GM21576 (cell line): ENCODE data around the gene ARHGEF11.
"Not testable (repeated sequence)": the region's sequence is repeated elsewhere in the genome, so short reads cannot be mapped to it uniquely, and the experiment has no call there.

ENCODE experiments used
- ATAC-seq: cut with Tn5 transposase; IDR thresholded peaks from one replicate; pipeline ENCODE4 v1.9.1; 2021; ENCODE audit warnings: mild to moderate bottlenecking, moderate library complexity; ENCODE audit not compliant: unreplicated experiment

The ARHGEF11 gene

GRCh38 chr1:157045250-157046218 lies at the start of gene ARHGEF11:
TSS of gene ARHGEF11 (minus strand) at chr1:157045742. CDS start at chr1:157044330, 1,412 bp downstream.
- no peak for ATAC-seq

- no peak for ATAC-seq
Observed at GRCh38 chr1:157095091-157095490, 49.5 kb upstream of the ARHGEF11 start.

- no peak for ATAC-seq
Observed at GRCh38 chr1:157092831-157093230, 47.3 kb upstream of the ARHGEF11 start.

GRCh38 chr1:157091668-157092273 lies 46.2 kb upstream of the ARHGEF11 start:
- ATAC-seq: no peak

- ATAC-seq: no peak
Observed at GRCh38 chr1:157091186-157091585, 45.6 kb upstream of the ARHGEF11 start.

- no peak for ATAC-seq
Observed at GRCh38 chr1:157090771-157091170, 45.2 kb upstream of the ARHGEF11 start.

GRCh38 chr1:157090196-157090647 lies 44.7 kb upstream of the ARHGEF11 start:
- ATAC-seq: no peak

GRCh38 chr1:157089789-157090188 lies 44.2 kb upstream of the ARHGEF11 start:
- ATAC-seq: no peak

GRCh38 chr1:157088607-157089006 lies 43.1 kb upstream of the ARHGEF11 start:
- no peak for ATAC-seq

GRCh38 chr1:157087030-157087429 lies 41.5 kb upstream of the ARHGEF11 start:
- ATAC-seq: no peak

- no peak for ATAC-seq
Observed at GRCh38 chr1:157086299-157086698, 40.8 kb upstream of the ARHGEF11 start.

- ATAC-seq: no peak
Observed at GRCh38 chr1:157085421-157085820, 39.9 kb upstream of the ARHGEF11 start.

GRCh38 chr1:157084720-157085119 lies 39.2 kb upstream of the ARHGEF11 start:
- no peak for ATAC-seq

- no peak for ATAC-seq
Observed at GRCh38 chr1:157081707-157082106, 36.2 kb upstream of the ARHGEF11 start.

- ATAC-seq: no peak
Observed at GRCh38 chr1:157080714-157081113, 35.2 kb upstream of the ARHGEF11 start.

GRCh38 chr1:157077394-157077793 lies 31.9 kb upstream of the ARHGEF11 start:
- ATAC-seq: no peak

- ATAC-seq: no peak
Observed at GRCh38 chr1:157073944-157074685, 28.6 kb upstream of the ARHGEF11 start.

- ATAC-seq: no peak
Observed at GRCh38 chr1:157069601-157070000, 24.1 kb upstream of the ARHGEF11 start.

- not testable (repeated sequence) for ATAC-seq
Observed at GRCh38 chr1:157059241-157059640, 13.7 kb upstream of the ARHGEF11 start.

GRCh38 chr1:157056269-157056668 lies 10.7 kb upstream of the ARHGEF11 start:
- no peak for ATAC-seq

GRCh38 chr1:157055729-157056128 lies 10.2 kb upstream of the ARHGEF11 start:
- ATAC-seq: not testable (repeated sequence)
